T-helper 2 cell treated with Interferon-gamma antibody and Interleukin-4, amounts not matched to agents 5 μg/mL and 100 μg/mL, for 36 hours (primary cell): ENCODE results near the gene PTBP3.
"Not testable (repeated sequence)": the region's sequence is repeated elsewhere in the genome, so short reads cannot be mapped to it uniquely, and the experiment has no call there.

Source experiments
- DNase-seq: peaks from one replicate; pipeline ENCODE4 v3.0.0; 2021; ENCODE audit warnings: low spot score
- H3K27ac Mint-ChIP-seq: one replicate; pipeline ENCODE4 v1.8.0; 2021; ENCODE audit warnings: mild to moderate bottlenecking, mixed read lengths
- H3K27me3 Mint-ChIP-seq: one replicate; pipeline ENCODE4 v1.8.0; 2021; ENCODE audit warnings: low read depth, mixed read lengths
- H3K36me3 Mint-ChIP-seq: one replicate; pipeline ENCODE4 v1.8.0; 2021; ENCODE audit warnings: low read depth, mixed read lengths
- H3K4me1 Mint-ChIP-seq: one replicate; pipeline ENCODE4 v1.8.0; 2021; ENCODE audit warnings: low read depth, mixed read lengths
- H3K4me3 Mint-ChIP-seq: one replicate; pipeline ENCODE4 v1.8.0; 2022; ENCODE audit warnings: mild to moderate bottlenecking, moderate library complexity, mixed read lengths
- H3K9me3 Mint-ChIP-seq: one replicate; pipeline ENCODE4 v1.8.0; 2021; ENCODE audit warnings: mixed read lengths

The PTBP3 gene

DNA sequence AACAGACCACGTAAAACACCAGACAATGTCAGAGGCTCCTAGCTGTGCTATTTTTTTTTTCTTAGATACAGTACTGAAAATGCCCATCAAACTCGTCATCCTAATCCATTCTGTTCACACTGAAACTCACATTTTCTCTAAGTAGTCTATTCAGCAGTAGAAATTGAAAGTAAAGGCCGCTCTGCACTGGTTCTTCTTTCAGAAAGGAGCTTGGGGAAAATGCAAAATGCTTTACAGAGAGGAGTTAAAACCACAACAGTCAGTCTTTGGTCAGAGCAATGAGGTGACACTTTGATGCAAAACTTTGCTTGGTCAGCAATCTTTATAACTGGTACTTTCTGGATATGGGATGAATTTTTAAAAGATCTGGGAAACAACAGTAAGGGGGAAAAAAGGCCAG lies 114.5 kb downstream of the PTBP3 start:
- Mint-ChIP-seq H3K36me3 (peaks cover 54% of the 10 kb centered on the region), H3K9me3 (no peaks in the 10 kb centered on the region), H3K27ac (peak overlapping the region; percentile 81), H3K4me1 (peaks cover 36% of the 10 kb centered on the region), H3K4me3 (peak overlapping the region; percentile 64), H3K27me3 (no peaks in the 10 kb centered on the region)
- peak; percentile 39 for DNase-seq

DNA sequence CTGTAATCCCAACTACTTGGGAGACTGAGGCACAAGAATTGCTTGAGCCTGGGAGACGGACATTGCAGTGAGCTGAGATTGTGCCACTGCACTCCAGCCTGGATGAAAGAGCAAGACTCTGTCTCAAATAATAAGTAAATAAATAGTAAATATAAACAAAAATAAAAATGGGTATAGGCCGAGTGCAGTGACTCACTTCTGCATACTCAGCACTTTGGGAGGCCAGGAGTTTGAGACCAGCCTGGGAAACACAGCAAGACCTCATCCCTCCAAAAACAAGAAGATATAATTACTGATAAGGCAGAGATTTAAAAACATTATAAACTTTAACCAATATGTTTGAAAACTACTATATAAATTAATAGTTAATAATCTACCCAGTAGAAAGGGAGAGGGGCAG lies 120.5 kb downstream of the PTBP3 start:
- H3K9me3 Mint-ChIP-seq = peaks cover 9% of the 10 kb centered on the region
- peaks cover 70% of the 10 kb centered on the region for H3K36me3 Mint-ChIP-seq
- no peaks in the 10 kb centered on the region for H3K27me3 Mint-ChIP-seq
- no peak for DNase-seq
- peaks cover 5% of the 10 kb centered on the region for H3K4me1 Mint-ChIP-seq
- H3K4me3 Mint-ChIP-seq = no peak overlapping the region
- H3K27ac Mint-ChIP-seq = no peak overlapping the region

- no peak overlapping the region for H3K27ac Mint-ChIP-seq
- no peak for DNase-seq
- H3K27me3 Mint-ChIP-seq = no peaks in the 10 kb centered on the region
- peaks cover 14% of the 10 kb centered on the region for H3K9me3 Mint-ChIP-seq
- H3K36me3 Mint-ChIP-seq = peaks cover 73% of the 10 kb centered on the region
- no peak overlapping the region for H3K4me3 Mint-ChIP-seq
- H3K4me1 Mint-ChIP-seq = no peaks in the 10 kb centered on the region
These were observed 126.0 kb downstream of the PTBP3 start for GRCh38 chr9:112207451-112207850.

GRCh38 chr9:112203536-112203935 lies 129.9 kb downstream of the PTBP3 start:
- no peak overlapping the region for H3K4me3 Mint-ChIP-seq
- H3K27ac Mint-ChIP-seq = no peak overlapping the region
- H3K4me1 Mint-ChIP-seq = peaks cover 6% of the 10 kb centered on the region
- peaks cover 14% of the 10 kb centered on the region for H3K9me3 Mint-ChIP-seq
- peaks cover 40% of the 10 kb centered on the region for H3K36me3 Mint-ChIP-seq
- no peak for DNase-seq
- no peaks in the 10 kb centered on the region for H3K27me3 Mint-ChIP-seq

GRCh38 chr9:112200711-112201110 lies 132.7 kb downstream of the PTBP3 start:
- no peak overlapping the region for H3K27ac Mint-ChIP-seq
- no peak overlapping the region for H3K4me3 Mint-ChIP-seq
- H3K36me3 Mint-ChIP-seq = peaks cover 20% of the 10 kb centered on the region
- no peak for DNase-seq
- peaks cover 12% of the 10 kb centered on the region for H3K4me1 Mint-ChIP-seq
- H3K9me3 Mint-ChIP-seq = peaks cover 3% of the 10 kb centered on the region
- no peaks in the 10 kb centered on the region for H3K27me3 Mint-ChIP-seq

DNA sequence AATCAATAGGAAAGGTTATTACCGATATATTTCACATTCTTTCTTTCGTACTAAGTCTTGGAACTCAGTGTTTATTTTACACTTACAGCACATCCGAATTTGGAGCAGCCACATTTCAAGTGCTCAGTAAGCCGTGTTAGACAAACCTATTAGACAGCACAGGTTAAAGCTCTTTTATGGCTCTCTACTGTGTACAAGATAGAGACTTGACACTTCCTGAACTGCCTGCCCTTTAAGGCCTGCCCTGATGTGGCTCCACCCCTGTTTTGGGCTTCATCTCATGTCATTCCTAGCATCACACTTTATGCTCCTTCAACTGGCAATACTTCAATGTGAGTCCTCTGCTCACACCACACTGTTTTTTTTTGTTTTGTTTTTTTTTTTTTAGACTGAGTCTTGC lies 134.8 kb downstream of the PTBP3 start:
- DNase-seq = no peak
- peaks cover 5% of the 10 kb centered on the region for H3K36me3 Mint-ChIP-seq
- H3K9me3 Mint-ChIP-seq = peaks cover 3% of the 10 kb centered on the region
- no peaks in the 10 kb centered on the region for H3K27me3 Mint-ChIP-seq
- H3K27ac Mint-ChIP-seq = no peak overlapping the region
- H3K4me1 Mint-ChIP-seq = peaks cover 12% of the 10 kb centered on the region
- H3K4me3 Mint-ChIP-seq = no peak overlapping the region

- peaks cover 12% of the 10 kb centered on the region for H3K4me1 Mint-ChIP-seq
- H3K27ac Mint-ChIP-seq = no peak overlapping the region
- peaks cover 3% of the 10 kb centered on the region for H3K27me3 Mint-ChIP-seq
- no peaks in the 10 kb centered on the region for H3K9me3 Mint-ChIP-seq
- DNase-seq = no peak
- no peak overlapping the region for H3K4me3 Mint-ChIP-seq
- peaks cover 5% of the 10 kb centered on the region for H3K36me3 Mint-ChIP-seq
These were observed 138.4 kb downstream of the PTBP3 start for GRCh38 chr9:112194969-112195431.

GRCh38 chr9:112193572-112194288 lies 139.7 kb downstream of the PTBP3 start:
- Mint-ChIP-seq H3K9me3 (no peaks in the 10 kb centered on the region), H3K27ac (no peak overlapping the region), H3K36me3 (peaks cover 5% of the 10 kb centered on the region), H3K27me3 (peaks cover 5% of the 10 kb centered on the region), H3K4me1 (peaks cover 8% of the 10 kb centered on the region), H3K4me3 (no peak overlapping the region)
- no peak for DNase-seq

DNA sequence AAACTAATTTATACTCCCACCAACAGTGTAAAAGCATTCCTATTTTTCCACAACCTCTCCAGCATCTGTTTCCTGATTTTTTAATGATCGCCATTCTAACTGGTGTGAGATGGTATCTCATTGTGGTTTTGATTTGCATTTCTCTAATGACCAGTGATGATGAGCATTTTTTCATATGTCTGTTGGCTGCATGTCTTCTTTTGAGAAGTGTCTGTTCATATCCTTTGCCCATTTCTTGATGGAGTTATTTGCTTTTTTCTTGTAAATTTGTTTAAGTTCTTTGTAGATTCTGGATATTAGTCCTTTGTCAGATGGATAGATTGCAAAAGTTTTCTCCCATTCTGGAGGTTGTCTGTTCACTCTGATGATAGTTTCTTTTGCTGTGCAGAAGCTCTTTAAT lies 143.1 kb downstream of the PTBP3 start:
- not testable (repeated sequence) for DNase-seq, H3K4me3 Mint-ChIP-seq, H3K4me1 Mint-ChIP-seq, H3K36me3 Mint-ChIP-seq, H3K27ac Mint-ChIP-seq, H3K9me3 Mint-ChIP-seq
- peaks cover 10% of the 10 kb centered on the region for H3K27me3 Mint-ChIP-seq

DNA sequence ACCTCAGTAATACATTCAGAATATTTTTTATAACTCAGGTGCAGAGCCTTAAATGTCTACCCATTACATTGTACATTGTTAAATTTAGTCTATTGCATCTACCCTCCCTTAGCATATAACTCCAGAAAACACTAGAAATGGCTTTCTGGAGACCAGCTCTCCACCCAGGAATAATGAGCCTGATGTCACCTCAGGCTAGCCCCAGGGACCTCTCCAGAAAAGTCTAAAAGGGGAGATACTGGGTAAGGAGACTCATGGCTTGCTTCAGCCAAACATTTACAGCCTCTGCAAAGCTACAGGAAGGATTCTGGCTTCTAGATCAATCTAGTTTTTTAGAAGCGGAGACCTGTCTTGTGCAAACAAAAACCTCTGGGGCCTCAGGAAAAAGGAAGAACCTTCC lies 144.5 kb downstream of the PTBP3 start:
- Mint-ChIP-seq H3K36me3 (peaks cover 7% of the 10 kb centered on the region), H3K27me3 (peaks cover 13% of the 10 kb centered on the region), H3K27ac (no peak overlapping the region), H3K9me3 (no peaks in the 10 kb centered on the region), H3K4me3 (no peak overlapping the region), H3K4me1 (peaks cover 10% of the 10 kb centered on the region)
- no peak for DNase-seq

- peaks cover 13% of the 10 kb centered on the region for H3K27me3 Mint-ChIP-seq
- H3K36me3 Mint-ChIP-seq = peaks cover 11% of the 10 kb centered on the region
- peaks cover 6% of the 10 kb centered on the region for H3K9me3 Mint-ChIP-seq
- peaks cover 15% of the 10 kb centered on the region for H3K4me1 Mint-ChIP-seq
- H3K4me3 Mint-ChIP-seq = no peak overlapping the region
- no peak for DNase-seq
- H3K27ac Mint-ChIP-seq = no peak overlapping the region
These were observed 146.0 kb downstream of the PTBP3 start for GRCh38 chr9:112187404-112187803.

DNA sequence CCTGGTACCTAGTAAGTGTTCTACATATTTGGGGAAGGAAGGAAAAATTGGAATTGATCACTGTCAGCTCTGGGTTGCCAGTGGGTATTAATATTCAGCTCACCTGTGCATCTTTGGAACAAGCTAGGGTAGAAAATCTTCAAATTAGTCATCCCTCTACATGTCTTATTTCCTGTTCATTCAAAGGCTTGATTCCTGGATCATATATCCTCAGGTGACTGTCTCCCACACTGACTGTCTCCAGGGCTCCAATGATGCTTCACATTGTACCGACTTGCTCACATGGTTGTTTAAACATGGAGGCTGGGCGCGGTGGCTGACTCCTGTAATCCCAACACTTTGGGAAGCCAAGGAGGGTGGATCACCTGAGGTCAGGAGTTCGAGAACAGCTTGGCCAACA lies 146.7 kb downstream of the PTBP3 start:
- Mint-ChIP-seq H3K9me3 (peaks cover 8% of the 10 kb centered on the region), H3K27me3 (peaks cover 13% of the 10 kb centered on the region), H3K36me3 (peaks cover 11% of the 10 kb centered on the region), H3K4me1 (peaks cover 16% of the 10 kb centered on the region), H3K27ac (no peak overlapping the region), H3K4me3 (no peak overlapping the region)
- no peak for DNase-seq

DNA sequence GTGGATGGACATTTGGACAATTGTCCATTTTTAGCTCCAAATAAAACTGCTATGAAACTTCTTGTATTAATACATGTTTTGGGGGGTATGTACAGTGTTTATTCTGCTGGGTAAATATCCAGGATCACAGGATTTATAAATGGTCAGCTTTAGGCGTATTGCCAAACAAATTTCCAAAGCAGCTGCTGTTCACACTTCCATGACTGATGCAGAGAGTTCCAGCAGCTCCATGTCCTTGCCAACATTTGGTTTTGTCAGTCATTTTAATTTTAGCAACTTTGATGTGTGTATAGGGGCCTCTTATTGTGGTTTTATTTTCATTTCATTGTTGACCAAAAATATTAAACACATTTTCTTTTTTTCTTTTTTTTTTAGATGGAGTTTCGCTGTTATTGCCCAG lies 148.5 kb downstream of the PTBP3 start:
- Mint-ChIP-seq H3K27me3 (peaks cover 10% of the 10 kb centered on the region), H3K4me3 (no peak overlapping the region), H3K4me1 (peaks cover 31% of the 10 kb centered on the region), H3K27ac (no peak overlapping the region), H3K36me3 (peaks cover 6% of the 10 kb centered on the region), H3K9me3 (peaks cover 8% of the 10 kb centered on the region)
- no peak for DNase-seq

- Mint-ChIP-seq H3K9me3 (peaks cover 8% of the 10 kb centered on the region), H3K27ac (no peak overlapping the region), H3K36me3 (peaks cover 6% of the 10 kb centered on the region), H3K27me3 (peaks cover 8% of the 10 kb centered on the region), H3K4me3 (no peak overlapping the region), H3K4me1 (peaks cover 34% of the 10 kb centered on the region)
- DNase-seq = no peak
These were observed 149.2 kb downstream of the PTBP3 start for GRCh38 chr9:112184221-112184620.

GRCh38 chr9:112180387-112180881 lies 153.0 kb downstream of the PTBP3 start:
- H3K36me3 Mint-ChIP-seq = peaks cover 6% of the 10 kb centered on the region
- peaks cover 5% of the 10 kb centered on the region for H3K27me3 Mint-ChIP-seq
- peak; percentile 72 for DNase-seq
- H3K4me3 Mint-ChIP-seq = peak overlapping the region; percentile 70
- peak overlapping the region; percentile 87 for H3K27ac Mint-ChIP-seq
- H3K4me1 Mint-ChIP-seq = peaks cover 57% of the 10 kb centered on the region
- H3K9me3 Mint-ChIP-seq = peaks cover 8% of the 10 kb centered on the region
